Measurements from ENCODE around the gene MLLT6. TPM values are rescaled to one million over a fixed set of nuclear protein-coding genes. Genes with fewer than 3 reads are reported as not detected.

The MLLT6 gene
- total and polyA plus RNA-seq, 2 of the 4 experiments (the other 2 are of a cell fraction), result 7.2 to 21.2 TPM

DNA sequence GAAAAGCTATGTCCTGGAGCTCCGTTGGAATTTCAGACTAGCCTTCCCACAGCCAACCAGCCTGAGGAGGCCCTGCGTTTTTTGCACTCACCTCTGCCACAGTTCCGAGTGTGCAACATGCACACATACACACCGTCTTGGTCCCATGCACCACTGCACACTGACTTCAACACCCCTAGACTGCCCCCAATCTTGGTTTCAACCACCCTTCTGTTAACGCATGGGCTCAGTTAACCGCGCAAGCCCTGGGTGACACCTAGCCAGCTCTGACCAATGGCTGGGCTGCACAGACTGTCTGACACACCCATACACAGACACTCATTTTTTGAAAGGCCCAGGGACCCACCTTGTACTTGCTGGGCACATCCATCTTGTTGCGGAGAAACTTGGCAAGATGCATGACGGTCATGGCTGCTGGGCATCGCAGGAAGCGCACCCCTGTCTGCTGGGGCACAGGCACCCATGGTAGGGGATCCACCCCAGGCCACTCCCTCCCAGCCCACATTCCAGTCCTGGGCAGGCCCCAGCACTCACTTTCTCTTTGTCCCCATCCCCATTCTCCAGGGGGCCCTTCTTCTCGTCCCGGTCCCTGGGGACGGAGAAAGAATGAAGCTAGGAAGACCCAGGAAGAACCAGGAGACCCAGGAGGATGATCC lies 33.1 kb downstream of the MLLT6 start:
- DNase-seq, result no peak
- no TSS peak for BruUV-seq (replicated peaks)
- H3K14ac ChIP-seq (replicated peaks; ENCODE audit: low read depth, low read length), result no peak overlapping the region
- no peak overlapping the region for H2AFZ ChIP-seq (replicated peaks; ENCODE audit: low read length, poor library complexity)
- H3K27me3 ChIP-seq (ENCODE audit: control insufficient read depth, insufficient read depth, low read length), result no peaks in the 10 kb centered on the region
- TF ChIP-seq, protein P1, sequence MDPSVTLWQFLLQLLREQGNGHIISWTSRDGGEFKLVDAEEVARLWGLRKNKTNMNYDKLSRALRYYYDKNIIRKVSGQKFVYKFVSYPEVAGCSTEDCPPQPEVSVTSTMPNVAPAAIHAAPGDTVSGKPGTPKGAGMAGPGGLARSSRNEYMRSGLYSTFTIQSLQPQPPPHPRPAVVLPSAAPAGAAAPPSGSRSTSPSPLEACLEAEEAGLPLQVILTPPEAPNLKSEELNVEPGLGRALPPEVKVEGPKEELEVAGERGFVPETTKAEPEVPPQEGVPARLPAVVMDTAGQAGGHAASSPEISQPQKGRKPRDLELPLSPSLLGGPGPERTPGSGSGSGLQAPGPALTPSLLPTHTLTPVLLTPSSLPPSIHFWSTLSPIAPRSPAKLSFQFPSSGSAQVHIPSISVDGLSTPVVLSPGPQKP (IDR thresholded peaks at IDR 0.05; ENCODE audit: borderline replicate concordance, low read depth, low read length), result no peak
- TF ChIP-seq MXI1 (IDR thresholded peaks at IDR 0.05; ENCODE audit: borderline replicate concordance, low read depth, low read length), result no peak
- no peak for TF ChIP-seq RCOR1 (IDR thresholded peaks at IDR 0.05; ENCODE audit: insufficient replicate concordance, low read length)
- TF ChIP-seq BHLHE40 (IDR thresholded peaks at IDR 0.05; ENCODE audit: low read depth, low read length), result no peak
- no peak for TF ChIP-seq FOS (IDR thresholded peaks at IDR 0.05; ENCODE audit: low read depth, low read length)
- no peak for TF ChIP-seq RAD21 (IDR thresholded peaks at IDR 0.05; ENCODE audit: low read length)
- no peak for TF ChIP-seq POLR2A (IDR thresholded peaks at IDR 0.05; ENCODE audit: low read depth, low read length)
- TF ChIP-seq MAZ (IDR thresholded peaks at IDR 0.05; ENCODE audit: borderline replicate concordance, low read depth, low read length), result no peak
- no peak for TF ChIP-seq RFX5 (IDR thresholded peaks at IDR 0.05; ENCODE audit: low read depth, low read length)
- no peak for TF ChIP-seq CHD1 (IDR thresholded peaks at IDR 0.05; ENCODE audit: low read depth, low read length)
- TF ChIP-seq, protein P2, sequence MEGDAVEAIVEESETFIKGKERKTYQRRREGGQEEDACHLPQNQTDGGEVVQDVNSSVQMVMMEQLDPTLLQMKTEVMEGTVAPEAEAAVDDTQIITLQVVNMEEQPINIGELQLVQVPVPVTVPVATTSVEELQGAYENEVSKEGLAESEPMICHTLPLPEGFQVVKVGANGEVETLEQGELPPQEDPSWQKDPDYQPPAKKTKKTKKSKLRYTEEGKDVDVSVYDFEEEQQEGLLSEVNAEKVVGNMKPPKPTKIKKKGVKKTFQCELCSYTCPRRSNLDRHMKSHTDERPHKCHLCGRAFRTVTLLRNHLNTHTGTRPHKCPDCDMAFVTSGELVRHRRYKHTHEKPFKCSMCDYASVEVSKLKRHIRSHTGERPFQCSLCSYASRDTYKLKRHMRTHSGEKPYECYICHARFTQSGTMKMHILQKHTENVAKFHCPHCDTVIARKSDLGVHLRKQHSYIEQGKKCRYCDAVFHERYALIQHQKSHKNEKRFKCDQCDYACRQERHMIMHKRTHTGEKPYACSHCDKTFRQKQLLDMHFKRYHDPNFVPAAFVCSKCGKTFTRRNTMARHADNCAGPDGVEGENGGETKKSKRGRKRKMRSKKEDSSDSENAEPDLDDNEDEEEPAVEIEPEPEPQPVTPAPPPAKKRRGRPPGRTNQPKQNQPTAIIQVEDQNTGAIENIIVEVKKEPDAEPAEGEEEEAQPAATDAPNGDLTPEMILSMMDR (conservative IDR thresholded peaks at IDR 0.05; ENCODE audit: low read depth, low read length), result no peak
- no peak for TF ChIP-seq SMC3 (IDR thresholded peaks at IDR 0.05; ENCODE audit: low read depth, low read length)
- TF ChIP-seq, protein P3, sequence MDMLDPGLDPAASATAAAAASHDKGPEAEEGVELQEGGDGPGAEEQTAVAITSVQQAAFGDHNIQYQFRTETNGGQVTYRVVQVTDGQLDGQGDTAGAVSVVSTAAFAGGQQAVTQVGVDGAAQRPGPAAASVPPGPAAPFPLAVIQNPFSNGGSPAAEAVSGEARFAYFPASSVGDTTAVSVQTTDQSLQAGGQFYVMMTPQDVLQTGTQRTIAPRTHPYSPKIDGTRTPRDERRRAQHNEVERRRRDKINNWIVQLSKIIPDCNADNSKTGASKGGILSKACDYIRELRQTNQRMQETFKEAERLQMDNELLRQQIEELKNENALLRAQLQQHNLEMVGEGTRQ (IDR thresholded peaks at IDR 0.05; ENCODE audit: low read depth, low read length), result no peak
- no peak for TF ChIP-seq MAFK (IDR thresholded peaks at IDR 0.05; ENCODE audit: low read depth, low read length)
- TF ChIP-seq NFE2L2 (IDR thresholded peaks at IDR 0.05; ENCODE audit: low read depth, low read length), result no peak
- TF ChIP-seq CEBPB (IDR thresholded peaks at IDR 0.05; ENCODE audit: low read depth, low read length), result no peak
- peaks cover 15 to 74% of the 10 kb centered on the region in 2 experiments for H3K79me1 ChIP-seq (ENCODE audit: low read depth in 1 of 2, low read length in 2 of 2)
- H4K20me1 ChIP-seq (ENCODE audit: insufficient read depth, low read length), result peaks cover 66% of the 10 kb centered on the region
- no peak for ATAC-seq (ENCODE audit: low read depth)
- H3K9ac ChIP-seq (ENCODE audit: low read depth, low read length), result no peak overlapping the region
- H3K56ac ChIP-seq (ENCODE audit: extremely low read depth, insufficient read depth, low read length), result no peak overlapping the region
- no peak overlapping the region for H4K8ac ChIP-seq (ENCODE audit: low read depth in 2 of 2, low read length in 2 of 2)
- no peak overlapping the region for H4K91ac ChIP-seq (ENCODE audit: insufficient read depth, low read depth, low read length)
- no peak overlapping the region for H3K18ac ChIP-seq (ENCODE audit: low read depth, low read length)
- POLR2A ChIA-PET (ENCODE audit: unreplicated experiment), result no interaction called here
- 90% methylated on average over 10 of the region's 14 CpGs; no CpG with 5 or more reads in 1 of the 2 experiments for WGBS, 2 experiments (ENCODE audit: extremely low coverage in 2 of 2, insufficient read length in 1 of 2)
- no peak overlapping the region for H3K23ac ChIP-seq (ENCODE audit: low read depth, low read length)
- H2AK9ac ChIP-seq (replicated peaks; ENCODE audit: low read depth, low read length, poor library complexity), result no peak overlapping the region
- peaks cover 12% of the 10 kb centered on the region for H3K4me1 ChIP-seq (ENCODE audit: control insufficient read depth, insufficient read depth, low read length)
- H3K4ac ChIP-seq (ENCODE audit: low read depth, low read length), result no peak overlapping the region
- no peak overlapping the region for H2BK20ac ChIP-seq (ENCODE audit: low read depth, low read length)
- no peak overlapping the region for H4K5ac ChIP-seq (ENCODE audit: low read depth, low read length)
- in situ Hi-C loops (cut with MboI; ENCODE audit: low sequenced_read_pairs), result no loop called here
- dilution Hi-C loops (cut with HindIII; ENCODE audit: low sequenced_read_pairs, unreplicated experiment), result no loop called here
- H3K4me2 ChIP-seq (ENCODE audit: low read depth, low read length), result no peak overlapping the region
- CTCF ChIA-PET, result no interaction called here
- intact Hi-C loops (cut with micrococcal nuclease), result no loop called here
- H2AK5ac ChIP-seq (ENCODE audit: low read depth, low read length), result no peak overlapping the region
- no peak overlapping the region for H3K4me3 ChIP-seq (ENCODE audit: insufficient read depth, low read depth, low read length)
- H2BK120ac ChIP-seq (ENCODE audit: low read depth, low read length), result no peak overlapping the region
- H3K9me3 ChIP-seq (ENCODE audit: control insufficient read depth, insufficient read depth, low read length), result no peaks in the 10 kb centered on the region
- peaks cover 50% of the 10 kb centered on the region for H3K36me3 ChIP-seq (ENCODE audit: control insufficient read depth, insufficient read depth, low read length)
- no peak overlapping the region for H2BK5ac ChIP-seq (ENCODE audit: low read depth, low read length, poor library complexity, severe bottlenecking)
- H3K9me1 ChIP-seq (ENCODE audit: insufficient read depth, low read length), result peaks cover 5% of the 10 kb centered on the region
- H3K27ac ChIP-seq (ENCODE audit: insufficient read depth, low read length), result no peak overlapping the region
- H2BK15ac ChIP-seq (ENCODE audit: low read depth, low read length), result no peak overlapping the region
